Neural progenitor cell (in vitro differentiated cells): ENCODE data around the gene IDS. TPM values are rescaled to one million over a fixed set of nuclear protein-coding genes. Genes with fewer than 3 reads are reported as not detected.

ENCODE experiments used
- DNase-seq: peaks from one replicate; pipeline ENCODE4 v3.0.0-alpha.2; 2016; ENCODE audit warnings: low spot score
- H2AFZ ChIP-seq: fragments of 200-600 bp; sonication (generic); replicated peaks from 2 replicates; pipeline ENCODE4 v1.6.1; 2016; ENCODE audit warnings: antibody characterized with exemption
- H3F3A ChIP-seq: fragments of 200-600 bp; sonication (generic); 2 replicates; pipeline ENCODE4 v1.6.1; 2016; ENCODE audit warnings: antibody characterized with exemption, low read depth
- H3K27ac ChIP-seq: fragments of 200-600 bp; sonication (generic); 2 replicates; pipeline ENCODE4 v1.5.1; 2016; ENCODE audit warnings: mild to moderate bottlenecking
- H3K27me3 ChIP-seq: fragments of 200-600 bp; sonication (generic); 2 replicates; pipeline ENCODE4 v1.6.1; 2016; ENCODE audit warnings: mild to moderate bottlenecking, moderate library complexity
- H3K36me3 ChIP-seq: fragments of 200-600 bp; sonication (generic); 2 replicates; pipeline ENCODE4 v1.5.1; 2016
- H3K4me1 ChIP-seq: fragments of 200-600 bp; sonication (generic); 2 replicates; pipeline ENCODE4 v1.6.1; 2016; ENCODE audit warnings: mixed run types
- H3K4me2 ChIP-seq: fragments of 200-600 bp; sonication (generic); 2 replicates; pipeline ENCODE4 v1.6.1; 2016
- H3K4me3 ChIP-seq: fragments of 200-600 bp; sonication (generic); 2 replicates; pipeline ENCODE4 v1.5.1; 2016
- H3K79me2 ChIP-seq: fragments of 200-600 bp; sonication (generic); 2 replicates; pipeline ENCODE4 v1.6.1; 2016; ENCODE audit warnings: low read depth
- H3K9ac ChIP-seq: fragments of 200-600 bp; sonication (generic); 2 replicates; pipeline ENCODE4 v1.6.1; 2016
- H3K9me3 ChIP-seq: fragments of 200-600 bp; sonication (generic); 2 replicates; pipeline ENCODE4 v1.5.1; 2016; ENCODE audit warnings: low read depth
- H4K20me1 ChIP-seq: fragments of 200-600 bp; sonication (generic); 2 replicates; pipeline ENCODE4 v1.6.1; 2016; ENCODE audit warnings: low read depth
- H3K27ac Mint-ChIP-seq: 3 replicates; pipeline ENCODE4 v1.8.0; 2021; ENCODE audit warnings: mixed read lengths
- H3K27me3 Mint-ChIP-seq: 2 replicates; pipeline ENCODE4 v1.8.0; 2022; ENCODE audit warnings: low read depth, mild to moderate bottlenecking, inconsistent platforms, moderate library complexity, mixed read lengths; ENCODE audit not compliant: insufficient read depth
- H3K36me3 Mint-ChIP-seq: 3 replicates; pipeline ENCODE4 v1.8.0; 2021; ENCODE audit warnings: mixed read lengths
- H3K4me1 Mint-ChIP-seq: 3 replicates; pipeline ENCODE4 v1.8.0; 2021; ENCODE audit warnings: mixed read lengths
- H3K4me3 Mint-ChIP-seq: 3 replicates; pipeline ENCODE4 v1.8.0; 2021; ENCODE audit warnings: mild to moderate bottlenecking, moderate library complexity, mixed read lengths
- H3K9me3 Mint-ChIP-seq: 3 replicates; pipeline ENCODE4 v1.8.0; 2020; ENCODE audit warnings: mixed read lengths
- EZH2 ChIP-seq: fragments of 200-600 bp; sonication (generic); IDR thresholded peaks from 2 replicates; pipeline ENCODE4 v1.6.1; 2017; ENCODE audit warnings: antibody characterized with exemption, mild to moderate bottlenecking, moderate library complexity
- EZH2phosphoT487 ChIP-seq: fragments of 200-600 bp; sonication (generic); IDR thresholded peaks from 2 replicates; pipeline ENCODE4 v1.6.1; 2017; ENCODE audit warnings: antibody characterized with exemption
- total RNA-seq: library from RNA; depleted of rRNA; stranded (reverse); fragments of >200 nt; gene quantifications from 2 replicates; pipeline ENCODE4 v1.2.3, GENCODE V29; 2015; ENCODE audit warnings: low replicate concordance
- TF ChIP-seq, protein P1 (sequence below): fragments of 200-600 bp; sonication (generic); IDR thresholded peaks from 2 replicates; pipeline ENCODE4 v1.5.1; 2017; ENCODE audit warnings: antibody characterized with exemption, mild to moderate bottlenecking

IDS gene
- total RNA-seq, 1 donor from 2014 or later = 14.5 TPM

DNA sequence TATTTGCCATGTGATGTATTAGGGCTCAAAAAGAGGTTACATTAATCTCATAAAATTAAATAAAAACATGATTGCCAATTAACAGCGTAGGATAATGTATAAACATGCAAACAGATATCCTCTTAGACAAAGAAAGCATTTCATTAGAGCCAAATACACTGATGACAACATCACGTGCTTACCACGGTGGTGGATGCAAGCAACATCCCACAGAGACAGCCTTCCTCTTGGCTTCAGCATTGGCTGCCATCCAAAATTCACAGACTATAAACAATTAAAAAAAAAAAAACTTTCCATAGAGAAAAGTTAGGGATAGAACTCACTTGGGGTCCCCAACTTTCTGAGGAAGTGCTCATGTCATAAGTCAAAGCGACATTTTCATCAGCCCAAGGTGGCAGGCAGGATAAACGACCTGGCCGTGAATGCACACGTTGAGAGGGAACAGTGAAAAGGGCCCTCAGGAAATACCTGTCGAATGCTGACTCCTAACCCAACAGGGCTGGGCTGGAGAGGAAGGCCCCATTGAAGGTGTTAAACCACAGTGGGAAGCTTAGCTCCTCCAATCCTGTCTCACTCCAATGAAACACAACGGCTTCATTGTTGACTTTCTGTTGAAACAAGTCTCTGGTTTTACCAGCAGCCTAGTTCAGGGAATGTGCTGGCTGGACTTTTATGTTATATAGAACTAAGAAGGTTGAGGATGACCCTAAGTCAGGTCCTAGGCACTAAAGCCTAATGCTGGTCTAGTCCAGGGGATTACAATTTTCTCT lies 48.4 kb downstream of the IDS start:
- Histone ChIP-seq H2AFZ (no peak overlapping the region), H3K4me2 (no peak overlapping the region), H3K27ac (no peak overlapping the region), H3K36me3 (no peaks in the 10 kb centered on the region), H3K4me3 (no peak overlapping the region), H3K9me3 (peaks cover 3% of the 10 kb centered on the region), H3K9ac (no peak overlapping the region), H3K27me3 (no peaks in the 10 kb centered on the region), H3F3A (no peaks in the 10 kb centered on the region), H4K20me1 (no peaks in the 10 kb centered on the region), H3K79me2 (no peaks in the 10 kb centered on the region), H3K4me1 (no peaks in the 10 kb centered on the region)
- TF ChIP-seq EZH2phosphoT487 (no peak), EZH2 (no peak)
- TF ChIP-seq, protein P1, sequence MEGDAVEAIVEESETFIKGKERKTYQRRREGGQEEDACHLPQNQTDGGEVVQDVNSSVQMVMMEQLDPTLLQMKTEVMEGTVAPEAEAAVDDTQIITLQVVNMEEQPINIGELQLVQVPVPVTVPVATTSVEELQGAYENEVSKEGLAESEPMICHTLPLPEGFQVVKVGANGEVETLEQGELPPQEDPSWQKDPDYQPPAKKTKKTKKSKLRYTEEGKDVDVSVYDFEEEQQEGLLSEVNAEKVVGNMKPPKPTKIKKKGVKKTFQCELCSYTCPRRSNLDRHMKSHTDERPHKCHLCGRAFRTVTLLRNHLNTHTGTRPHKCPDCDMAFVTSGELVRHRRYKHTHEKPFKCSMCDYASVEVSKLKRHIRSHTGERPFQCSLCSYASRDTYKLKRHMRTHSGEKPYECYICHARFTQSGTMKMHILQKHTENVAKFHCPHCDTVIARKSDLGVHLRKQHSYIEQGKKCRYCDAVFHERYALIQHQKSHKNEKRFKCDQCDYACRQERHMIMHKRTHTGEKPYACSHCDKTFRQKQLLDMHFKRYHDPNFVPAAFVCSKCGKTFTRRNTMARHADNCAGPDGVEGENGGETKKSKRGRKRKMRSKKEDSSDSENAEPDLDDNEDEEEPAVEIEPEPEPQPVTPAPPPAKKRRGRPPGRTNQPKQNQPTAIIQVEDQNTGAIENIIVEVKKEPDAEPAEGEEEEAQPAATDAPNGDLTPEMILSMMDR = no peak
- no peaks in the 10 kb centered on the region for H3K36me3 Mint-ChIP-seq
- no peaks in the 10 kb centered on the region for H3K4me1 Mint-ChIP-seq
- H3K4me3 Mint-ChIP-seq = no peak overlapping the region
- DNase-seq = no peak
- H3K27me3 Mint-ChIP-seq = no peaks in the 10 kb centered on the region
- no peak overlapping the region for H3K27ac Mint-ChIP-seq
- H3K9me3 Mint-ChIP-seq = no peaks in the 10 kb centered on the region

DNA sequence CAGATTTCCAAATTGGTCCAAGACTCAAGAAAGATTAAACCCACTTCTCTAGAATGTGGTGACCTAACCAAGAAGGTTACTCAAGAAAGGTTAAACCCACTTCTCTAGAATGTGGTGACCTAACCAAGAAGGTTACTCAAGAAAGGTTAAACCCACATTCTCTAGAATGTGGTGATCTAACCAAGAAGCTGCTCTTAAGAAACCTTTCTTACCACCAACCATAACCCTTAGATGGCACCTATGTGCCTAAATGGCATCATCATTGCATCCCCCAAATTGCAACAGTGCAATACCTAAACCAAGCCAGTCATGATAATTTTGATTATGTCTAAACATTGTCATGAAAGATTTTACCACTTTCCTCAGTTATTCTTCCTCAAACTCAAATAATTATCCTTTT lies 49.2 kb downstream of the IDS start:
- Histone ChIP-seq H3K27ac (no peak overlapping the region), H4K20me1 (no peaks in the 10 kb centered on the region), H3K9me3 (peaks cover 3% of the 10 kb centered on the region), H3K36me3 (no peaks in the 10 kb centered on the region), H2AFZ (no peak overlapping the region), H3K4me3 (no peak overlapping the region), H3K9ac (no peak overlapping the region), H3K4me2 (no peak overlapping the region), H3K27me3 (no peaks in the 10 kb centered on the region), H3K4me1 (no peaks in the 10 kb centered on the region), H3K79me2 (no peaks in the 10 kb centered on the region), H3F3A (no peaks in the 10 kb centered on the region)
- Mint-ChIP-seq H3K9me3 (no peaks in the 10 kb centered on the region), H3K27ac (no peak overlapping the region), H3K4me1 (no peaks in the 10 kb centered on the region), H3K27me3 (no peaks in the 10 kb centered on the region), H3K4me3 (no peak overlapping the region), H3K36me3 (no peaks in the 10 kb centered on the region)
- TF ChIP-seq EZH2phosphoT487 = no peak
- DNase-seq = no peak

DNA sequence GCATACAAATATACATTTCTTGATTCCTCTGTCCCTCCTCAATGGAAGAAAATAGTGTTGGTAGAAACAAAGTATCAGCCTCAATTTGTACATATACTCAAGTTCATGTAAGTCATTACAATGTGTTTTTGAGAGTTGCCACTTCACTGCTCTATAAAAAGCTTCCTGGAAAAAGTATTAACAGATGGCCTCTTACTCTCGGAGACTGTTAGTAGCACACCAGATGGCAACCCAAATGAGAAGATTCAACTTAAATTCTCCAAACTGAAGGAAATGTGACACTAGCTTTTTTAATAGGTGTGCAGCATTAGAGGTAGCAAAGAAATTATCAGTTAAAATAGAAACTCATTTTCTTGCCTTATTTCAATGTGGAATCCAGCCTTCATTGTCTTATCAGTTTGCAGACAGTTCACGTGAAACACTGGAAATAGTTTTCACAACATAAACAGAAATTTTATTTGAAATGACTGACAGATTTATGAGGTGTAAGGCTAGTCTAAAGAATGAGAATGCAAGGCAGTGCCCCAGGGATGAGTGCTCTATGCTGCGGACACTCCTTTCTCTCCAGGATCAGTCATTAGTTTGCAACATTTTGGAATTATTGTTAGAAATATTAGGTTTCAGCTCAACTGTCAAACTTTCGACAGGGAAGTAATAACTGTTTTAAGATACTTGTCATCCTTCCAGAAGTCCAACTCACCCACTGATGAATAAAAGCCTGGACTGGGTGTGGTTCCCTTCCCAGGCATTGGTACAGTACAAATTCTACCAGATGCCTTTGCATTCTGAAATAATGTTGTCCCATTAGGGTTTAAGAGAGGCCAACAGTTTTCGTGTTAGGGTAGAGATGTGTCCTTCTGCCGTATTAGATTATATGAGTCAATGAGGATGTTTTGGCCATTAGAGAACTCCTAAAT lies 50.9 kb downstream of the IDS start:
- Mint-ChIP-seq H3K27ac (no peak overlapping the region), H3K36me3 (no peaks in the 10 kb centered on the region), H3K4me1 (no peaks in the 10 kb centered on the region), H3K4me3 (no peak overlapping the region), H3K27me3 (no peaks in the 10 kb centered on the region), H3K9me3 (peaks cover 6% of the 10 kb centered on the region)
- DNase-seq = no peak
- H3K27me3 ChIP-seq = no peaks in the 10 kb centered on the region
- H3K36me3 ChIP-seq = no peaks in the 10 kb centered on the region
- TF ChIP-seq EZH2phosphoT487 = no peak
- TF ChIP-seq, protein P1 = no peak
- no peak for TF ChIP-seq EZH2
- no peaks in the 10 kb centered on the region for H4K20me1 ChIP-seq
- no peaks in the 10 kb centered on the region for H3F3A ChIP-seq
- no peaks in the 10 kb centered on the region for H3K4me1 ChIP-seq
- H3K79me2 ChIP-seq = no peaks in the 10 kb centered on the region
- H2AFZ ChIP-seq = no peak overlapping the region
- no peak overlapping the region for H3K4me2 ChIP-seq
- H3K9me3 ChIP-seq = peaks cover 3% of the 10 kb centered on the region
- H3K9ac ChIP-seq = no peak overlapping the region
- H3K27ac ChIP-seq = no peak overlapping the region
- H3K4me3 ChIP-seq = no peak overlapping the region
